HG03060 (cell line): ENCODE data around the gene GAB2.

Experiments
- ATAC-seq: cut with Tn5 transposase; IDR thresholded peaks from one replicate; pipeline ENCODE4 v1.9.1; 2021; ENCODE audit warnings: low read depth, moderate number of reproducible peaks; ENCODE audit not compliant: unreplicated experiment

GAB2 gene

GRCh38 chr11:78214331-78215194 is 203.1 kb downstream of the GAB2 start:
- ATAC-seq = no peak

- ATAC-seq = no peak
Measured at GRCh38 chr11:78213526-78214330, 203.9 kb downstream of the GAB2 start.

- ATAC-seq = no peak
Measured at GRCh38 chr11:78212586-78213371, 204.8 kb downstream of the GAB2 start.

GRCh38 chr11:78211565-78211964 is 206.1 kb downstream of the GAB2 start:
- no peak for ATAC-seq

GRCh38 chr11:78210000-78210608 is 207.5 kb downstream of the GAB2 start:
- ATAC-seq = no peak

GRCh38 chr11:78209478-78209877 is 208.1 kb downstream of the GAB2 start:
- ATAC-seq = no peak

- no peak for ATAC-seq
Measured at GRCh38 chr11:78208257-78209165, 209.1 kb downstream of the GAB2 start.

GRCh38 chr11:78207532-78208256 is 209.9 kb downstream of the GAB2 start:
- no peak for ATAC-seq

GRCh38 chr11:78205691-78206090 is 211.9 kb downstream of the GAB2 start:
- ATAC-seq = no peak

- no peak for ATAC-seq
Measured at GRCh38 chr11:78205256-78205655, 212.4 kb downstream of the GAB2 start.

GRCh38 chr11:78203184-78203583 is 214.4 kb downstream of the GAB2 start:
- no peak for ATAC-seq

GRCh38 chr11:78202733-78203167 is 214.9 kb downstream of the GAB2 start:
- ATAC-seq = no peak

GRCh38 chr11:78201096-78201818 is 216.4 kb downstream of the GAB2 start:
- ATAC-seq = no peak

- ATAC-seq = no peak
Measured at GRCh38 chr11:78200553-78200952, 217.1 kb downstream of the GAB2 start.

- no peak for ATAC-seq
Measured at GRCh38 chr11:78200061-78200460, 217.6 kb downstream of the GAB2 start.

- no peak for ATAC-seq
Measured at GRCh38 chr11:78199653-78200015, 218.0 kb downstream of the GAB2 start.

GRCh38 chr11:78199015-78199652 is 218.5 kb downstream of the GAB2 start:
- no peak for ATAC-seq

- ATAC-seq = no peak
Measured at GRCh38 chr11:78197816-78198215, 219.8 kb downstream of the GAB2 start.
